ENCODE measurements around the gene SNRK.

Gene SNRK

GRCh38 chr3:43266995-43267394, 19.3 kb upstream of the SNRK start:
- no peak for DNase-seq (ENCODE audit: low read depth in 1 of 2, low spot score in 1 of 2)

GRCh38 chr3:43268636-43269035, 17.7 kb upstream of the SNRK start:
- DNase-seq (ENCODE audit: low read depth in 1 of 2, low spot score in 1 of 2) = no peak

DNA sequence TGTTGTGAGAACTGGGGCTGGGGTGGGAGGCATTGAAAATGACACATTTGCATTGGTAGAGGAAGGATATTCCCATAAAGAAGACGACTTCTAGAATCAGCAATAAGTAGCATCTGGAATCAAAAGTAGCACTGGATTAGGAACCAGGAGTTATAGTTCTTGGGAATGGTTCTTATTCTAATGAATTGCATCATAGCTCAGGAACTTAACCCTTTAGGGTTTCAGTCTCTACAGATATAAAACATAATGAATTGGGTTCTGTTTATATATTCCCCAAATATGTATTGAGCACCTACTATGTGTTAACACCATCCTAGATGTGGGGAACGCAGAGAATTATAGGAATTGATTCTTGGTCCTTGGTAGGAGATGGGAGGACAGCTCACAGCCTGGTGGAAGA, 16.3 kb upstream of the SNRK start:
- no peak for DNase-seq (ENCODE audit: low read depth in 1 of 2, low spot score in 1 of 2)

GRCh38 chr3:43273416-43273815, 12.9 kb upstream of the SNRK start:
- DNase-seq (ENCODE audit: low read depth in 1 of 2, low spot score in 1 of 2) = no peak

- DNase-seq (ENCODE audit: low read depth in 1 of 2, low spot score in 1 of 2) = no peak
Observed at GRCh38 chr3:43279082-43279481, 7.3 kb upstream of the SNRK start.

GRCh38 chr3:43279532-43279931, 6.8 kb upstream of the SNRK start:
- no peak for DNase-seq (ENCODE audit: low read depth in 1 of 2, low spot score in 1 of 2)

DNA sequence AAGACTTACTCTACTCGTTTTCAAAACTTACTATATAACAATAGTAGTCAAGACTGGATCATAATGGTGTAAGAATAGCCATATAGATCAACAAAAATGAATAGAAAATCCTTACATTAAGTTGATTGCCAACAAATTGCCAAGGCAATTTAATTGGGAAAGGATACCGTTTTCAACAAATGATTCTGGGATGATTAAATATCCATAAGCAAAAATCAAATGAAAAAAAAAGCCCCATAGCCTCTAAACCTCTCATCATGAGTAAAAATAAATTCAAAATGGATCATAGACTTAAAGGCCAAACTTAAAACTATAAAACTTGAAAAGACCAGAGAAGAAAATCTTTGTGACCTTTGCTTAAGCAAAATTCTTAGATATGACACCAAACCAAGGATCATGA, 5.3 kb upstream of the SNRK start:
- no peak for DNase-seq (ENCODE audit: low read depth in 1 of 2, low spot score in 1 of 2)

DNA sequence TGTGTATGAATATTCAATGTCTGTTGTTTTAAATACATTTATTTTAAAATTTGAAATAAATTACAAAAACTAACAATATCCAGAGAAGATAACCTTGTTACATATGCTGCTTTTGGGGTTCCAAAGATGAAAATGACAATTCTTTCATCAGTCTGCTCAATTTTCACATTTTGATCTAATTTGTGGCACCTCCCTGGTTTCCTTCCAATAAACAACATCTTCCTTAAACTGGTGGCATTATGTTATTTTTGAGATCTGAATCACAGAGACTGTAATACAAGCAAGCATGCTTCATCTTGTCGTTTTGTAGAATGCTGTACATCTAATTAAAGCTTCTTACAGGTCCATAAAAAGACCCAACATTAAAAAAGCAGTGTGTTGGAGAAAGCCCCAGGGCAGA, 2.2 kb upstream of the SNRK start:
- no peak for DNase-seq (ENCODE audit: low read depth in 1 of 2, low spot score in 1 of 2)

DNA sequence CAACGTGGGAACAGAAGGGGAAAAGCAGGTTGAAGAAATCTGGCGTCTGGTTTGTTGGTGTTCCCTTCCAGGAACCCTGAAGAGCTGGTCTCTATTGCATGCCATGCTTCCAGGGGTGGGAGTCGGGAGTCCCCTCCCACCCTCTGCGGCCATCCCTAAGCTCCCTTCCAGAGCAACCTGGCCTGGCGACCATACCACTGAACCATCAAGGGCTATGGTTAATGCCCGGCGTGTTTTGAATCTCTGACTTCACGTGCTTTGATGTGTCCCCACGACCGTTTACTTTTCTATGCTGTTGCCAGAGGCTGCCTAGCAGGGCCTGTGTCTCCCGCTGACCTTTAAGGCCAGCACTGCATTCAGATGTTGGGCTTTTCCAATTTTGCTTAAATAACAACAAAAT, 696 bp upstream of the SNRK start:
- DNase-seq (ENCODE audit: low read depth in 1 of 2, low spot score in 1 of 2) = no peak

DNA sequence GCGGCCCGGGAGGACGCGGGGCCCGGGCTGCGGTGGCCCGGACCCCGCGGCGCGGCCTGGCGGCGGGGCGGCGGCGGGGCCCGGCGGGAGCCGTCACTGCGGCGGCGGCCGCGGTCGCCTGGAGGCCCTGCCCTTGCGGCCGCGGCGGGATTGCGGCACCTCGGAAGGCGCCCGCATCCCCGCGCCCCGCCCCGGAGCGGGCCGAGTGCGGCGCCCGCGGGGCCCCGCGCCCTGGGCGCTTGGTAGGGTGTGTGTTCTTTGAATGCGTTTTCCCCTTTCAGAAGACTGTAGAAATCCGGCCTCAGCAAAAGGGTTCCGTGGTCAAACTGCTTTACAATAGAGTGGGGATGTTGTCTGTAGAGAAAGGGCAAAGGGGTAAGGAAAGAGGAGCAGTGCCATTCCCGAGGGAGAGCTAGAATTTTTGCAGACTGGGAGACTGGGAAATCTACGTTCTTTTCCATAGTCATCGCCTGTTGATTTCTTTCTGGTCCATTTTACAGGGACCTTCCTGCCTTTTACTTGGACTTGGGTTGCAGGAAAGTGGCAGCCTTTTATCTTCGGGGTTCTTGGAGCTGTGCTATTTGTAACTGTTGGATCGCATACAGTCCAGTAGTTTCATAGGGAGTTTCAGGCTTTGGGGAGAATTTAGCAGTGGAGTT, 630 bp downstream of the SNRK start:
- DNase-seq (ENCODE audit: low read depth in 1 of 2, low spot score in 1 of 2) = peak in 1 of 2 donors; percentile 14

DNA sequence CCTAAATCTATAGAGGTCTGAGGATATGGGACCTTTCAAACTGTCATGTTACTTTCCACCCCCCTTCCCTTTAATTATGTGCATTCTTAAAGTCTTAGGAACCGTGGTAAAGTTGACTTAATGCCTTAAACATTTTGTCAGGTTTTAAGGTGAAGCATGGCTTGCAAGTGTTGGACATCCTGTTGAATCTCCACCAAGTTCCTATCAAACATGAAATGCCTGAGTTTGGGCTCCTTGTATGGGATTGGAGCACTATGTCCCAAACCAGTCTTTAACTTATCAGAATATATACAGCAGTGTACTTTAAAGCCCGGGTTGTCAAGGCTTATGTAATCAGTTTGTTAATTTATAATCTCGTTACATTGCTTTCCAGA, 1.1 kb downstream of the SNRK start:
- DNase-seq (ENCODE audit: low read depth in 1 of 2, low spot score in 1 of 2) = no peak

- DNase-seq (ENCODE audit: low read depth in 1 of 2, low spot score in 1 of 2) = no peak
Observed at GRCh38 chr3:43288366-43288765, 2.0 kb downstream of the SNRK start.

GRCh38 chr3:43288850-43289249, 2.5 kb downstream of the SNRK start:
- DNase-seq (ENCODE audit: low read depth in 1 of 2, low spot score in 1 of 2) = no peak

- DNase-seq (ENCODE audit: low read depth in 1 of 2, low spot score in 1 of 2) = no peak
Observed at GRCh38 chr3:43289401-43289800, 3.1 kb downstream of the SNRK start.

GRCh38 chr3:43289841-43290470, 3.6 kb downstream of the SNRK start:
- no peak for DNase-seq (ENCODE audit: low read depth in 1 of 2, low spot score in 1 of 2)

- no peak for DNase-seq (ENCODE audit: low read depth in 1 of 2, low spot score in 1 of 2)
Observed at GRCh38 chr3:43290956-43291355, 4.6 kb downstream of the SNRK start.

DNA sequence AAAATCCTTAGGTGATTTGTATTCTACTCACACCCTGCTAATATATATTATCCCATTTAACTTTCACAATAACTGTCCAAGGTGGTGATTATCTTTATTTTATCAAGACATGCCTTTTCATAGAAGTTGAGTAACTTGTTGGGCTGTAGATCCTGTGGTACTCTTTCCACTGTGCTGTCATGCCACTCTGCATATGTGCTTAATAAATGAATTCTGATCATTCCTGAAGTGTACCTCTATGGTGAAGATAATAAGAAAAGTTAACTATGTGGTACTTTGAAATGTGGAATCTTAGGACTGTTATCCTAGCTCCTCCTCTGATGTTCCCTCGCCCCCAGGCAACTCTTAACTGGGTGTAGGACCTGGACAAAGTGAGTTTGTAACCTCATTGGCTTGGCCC, 5.2 kb downstream of the SNRK start:
- no peak for DNase-seq (ENCODE audit: low read depth in 1 of 2, low spot score in 1 of 2)

DNA sequence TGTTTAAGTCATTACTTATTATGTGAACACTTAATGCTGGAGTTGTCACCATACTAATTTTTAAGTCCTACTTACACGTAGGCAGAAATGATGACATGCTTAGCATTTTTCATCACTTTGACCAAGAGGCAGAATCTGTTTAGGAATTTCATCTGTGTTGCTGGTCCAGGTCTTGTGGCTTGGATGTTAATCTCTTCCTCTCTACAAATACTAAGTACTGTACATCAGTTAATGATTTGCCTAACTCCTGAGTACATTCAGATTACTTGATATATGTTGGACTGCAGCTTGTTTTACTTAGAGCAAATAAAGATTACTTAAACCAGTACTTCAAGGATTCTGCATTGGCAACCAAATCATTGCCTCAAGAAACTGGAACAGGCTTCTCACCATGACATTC, 8.6 kb downstream of the SNRK start:
- no peak for DNase-seq (ENCODE audit: low read depth in 1 of 2, low spot score in 1 of 2)

DNA sequence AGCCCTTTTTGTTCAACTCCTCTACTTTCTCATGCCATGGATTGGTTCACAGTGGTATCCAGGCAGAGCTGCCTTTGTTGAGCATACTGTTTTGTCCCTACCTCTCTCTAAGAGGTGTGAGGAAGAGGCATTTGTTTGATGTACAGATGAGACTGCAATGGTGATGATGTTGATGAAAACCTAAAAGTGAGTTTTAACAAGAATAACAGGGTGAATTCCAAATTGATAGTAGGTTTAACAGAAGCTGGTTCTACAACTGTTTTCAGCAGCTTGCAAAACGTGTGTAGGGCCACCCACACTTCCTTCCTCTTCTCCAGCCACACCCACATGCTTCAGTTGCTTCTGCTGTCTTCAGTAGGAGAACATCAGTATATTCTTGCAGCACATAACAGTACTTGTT, 10.2 kb downstream of the SNRK start:
- DNase-seq (ENCODE audit: low read depth in 1 of 2, low spot score in 1 of 2) = peak; percentile 25 to 29

DNA sequence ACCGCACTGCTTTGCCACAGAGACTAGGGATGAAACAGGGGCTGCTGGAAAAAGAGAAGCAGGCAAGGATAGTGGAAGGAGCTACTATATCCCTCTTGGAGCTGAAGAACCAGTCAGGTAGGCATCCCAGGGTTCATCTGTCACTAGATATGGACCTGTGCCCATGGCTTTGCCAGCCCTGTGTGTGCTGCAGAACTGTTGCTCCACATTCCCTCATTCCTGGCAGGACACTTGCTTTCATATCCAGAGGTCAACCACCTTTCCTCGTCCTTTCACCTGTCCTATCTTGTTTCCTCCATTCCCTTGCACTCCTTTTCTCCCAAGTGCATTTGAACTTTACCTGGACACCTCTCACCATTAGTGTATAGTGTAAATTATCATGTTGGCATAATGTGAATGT, 12.0 kb downstream of the SNRK start:
- no peak for DNase-seq (ENCODE audit: low read depth in 1 of 2, low spot score in 1 of 2)

DNA sequence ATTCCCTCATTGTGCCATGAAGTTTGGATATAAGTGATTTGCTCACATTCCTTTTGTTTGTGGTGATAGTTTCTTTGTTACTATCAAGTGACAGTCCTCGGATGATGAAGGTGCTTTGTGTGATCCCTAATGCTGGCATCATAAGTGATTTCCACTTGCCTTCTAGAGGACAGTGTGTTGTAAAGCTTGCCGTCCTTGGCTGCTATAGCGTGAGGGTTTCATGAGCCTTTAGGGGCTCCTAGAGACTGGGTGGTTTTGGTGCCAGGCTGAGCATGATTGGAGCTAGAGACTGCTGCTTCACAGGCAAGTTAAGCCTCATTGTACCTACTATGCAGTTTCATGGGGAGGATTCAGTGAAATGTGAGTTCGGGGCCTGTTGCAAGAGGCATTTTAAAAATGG, 12.4 kb downstream of the SNRK start:
- DNase-seq (ENCODE audit: low read depth in 1 of 2, low spot score in 1 of 2) = no peak

DNA sequence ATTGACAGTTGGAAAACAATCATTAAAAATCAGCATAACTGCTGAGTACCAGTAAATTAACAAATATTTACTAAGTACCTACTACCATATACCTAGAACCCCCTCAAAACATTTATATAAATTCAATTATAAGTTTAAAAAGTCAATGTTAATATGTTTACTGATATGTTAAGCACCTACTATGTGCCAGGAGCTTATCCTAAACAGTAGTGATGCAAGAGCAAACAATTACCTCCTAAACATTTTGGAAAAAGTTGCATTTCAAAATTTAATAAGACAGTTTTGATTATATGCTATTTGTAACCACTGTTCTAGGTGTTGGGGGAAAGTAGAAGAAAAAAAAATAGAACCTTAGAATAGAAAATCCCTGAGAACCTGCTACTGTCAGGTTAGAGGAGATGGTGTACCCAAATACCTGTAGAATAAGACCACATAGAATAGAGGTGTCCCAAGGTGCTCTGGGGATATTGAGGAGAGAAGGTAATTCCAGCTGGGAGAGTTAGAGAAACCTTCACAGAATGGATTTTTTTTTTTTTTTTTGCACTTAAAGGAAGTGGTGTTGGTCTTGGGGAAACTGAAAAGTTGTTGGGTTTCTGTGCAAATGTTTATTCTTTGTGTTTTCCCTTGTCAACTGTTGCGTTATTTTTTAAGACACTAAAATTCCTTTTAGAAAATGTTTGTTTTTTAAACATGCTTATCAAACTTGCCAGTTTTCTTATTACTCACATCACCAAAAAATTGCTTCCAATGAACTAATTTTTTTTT, 16.0 kb downstream of the SNRK start:
- DNase-seq (ENCODE audit: low read depth in 1 of 2, low spot score in 1 of 2) = no peak

- DNase-seq (ENCODE audit: low read depth in 1 of 2, low spot score in 1 of 2) = no peak
Observed at GRCh38 chr3:43304126-43304525, 17.8 kb downstream of the SNRK start.
